C4-2B (cell line): Measurements from ENCODE around the gene DCXR.

ENCODE experiments used
- ZFX ChIP-seq: fragments of 450-650 bp; IDR thresholded peaks from 2 replicates; pipeline ENCODE4 v1.6.1; 2017
- TF ChIP-seq, protein P1 (sequence below): fragments of 450-650 bp; conservative IDR thresholded peaks from 2 replicates; pipeline ENCODE4 v1.5.1; 2017; ENCODE audit warnings: mild to moderate bottlenecking

DNA sequence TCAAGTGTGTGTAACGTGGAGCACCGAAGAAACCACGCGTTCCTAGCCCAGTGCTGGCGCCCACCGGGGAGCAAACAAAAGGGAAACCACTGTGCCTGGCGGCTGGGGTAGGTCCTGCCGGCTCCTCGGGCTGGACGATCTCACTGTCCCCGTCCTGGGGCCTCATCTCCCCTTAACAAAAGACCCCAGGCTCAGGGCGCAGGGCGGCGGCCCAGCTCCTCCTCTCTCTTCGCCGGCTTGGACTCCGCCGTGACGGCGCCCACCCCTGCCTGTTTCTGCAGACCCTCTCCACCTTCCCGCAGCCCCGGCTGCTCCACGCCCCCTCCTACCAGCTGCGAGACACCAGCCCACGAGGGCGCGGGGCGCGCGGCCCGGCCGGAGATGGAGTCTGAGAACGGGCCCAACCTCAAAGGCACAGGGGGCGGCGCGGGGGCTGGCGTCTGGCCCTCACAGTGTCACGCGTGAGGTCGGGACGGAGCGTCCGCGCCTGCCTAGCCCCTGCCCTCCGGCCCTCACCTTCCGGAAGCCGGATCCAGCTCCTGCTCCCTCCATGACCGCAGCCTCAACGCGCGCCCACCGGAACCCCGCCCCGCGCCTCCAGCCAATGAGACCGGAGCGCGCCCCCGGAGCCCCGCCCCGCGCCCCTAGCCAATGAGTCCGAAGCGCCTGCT is 15.1 kb downstream of the DCXR start, which contains the start of gene CENPX:
- TF ChIP-seq, protein P1, sequence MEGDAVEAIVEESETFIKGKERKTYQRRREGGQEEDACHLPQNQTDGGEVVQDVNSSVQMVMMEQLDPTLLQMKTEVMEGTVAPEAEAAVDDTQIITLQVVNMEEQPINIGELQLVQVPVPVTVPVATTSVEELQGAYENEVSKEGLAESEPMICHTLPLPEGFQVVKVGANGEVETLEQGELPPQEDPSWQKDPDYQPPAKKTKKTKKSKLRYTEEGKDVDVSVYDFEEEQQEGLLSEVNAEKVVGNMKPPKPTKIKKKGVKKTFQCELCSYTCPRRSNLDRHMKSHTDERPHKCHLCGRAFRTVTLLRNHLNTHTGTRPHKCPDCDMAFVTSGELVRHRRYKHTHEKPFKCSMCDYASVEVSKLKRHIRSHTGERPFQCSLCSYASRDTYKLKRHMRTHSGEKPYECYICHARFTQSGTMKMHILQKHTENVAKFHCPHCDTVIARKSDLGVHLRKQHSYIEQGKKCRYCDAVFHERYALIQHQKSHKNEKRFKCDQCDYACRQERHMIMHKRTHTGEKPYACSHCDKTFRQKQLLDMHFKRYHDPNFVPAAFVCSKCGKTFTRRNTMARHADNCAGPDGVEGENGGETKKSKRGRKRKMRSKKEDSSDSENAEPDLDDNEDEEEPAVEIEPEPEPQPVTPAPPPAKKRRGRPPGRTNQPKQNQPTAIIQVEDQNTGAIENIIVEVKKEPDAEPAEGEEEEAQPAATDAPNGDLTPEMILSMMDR = no peak
- TF ChIP-seq ZFX = peak; percentile 43; the same call in 1 of the 2 replicates
